ENCODE measurements around the gene MGAT1. TPM values are rescaled to one million over a fixed set of nuclear protein-coding genes. Genes with fewer than 3 reads are reported as not detected.

MGAT1 gene
- total RNA-seq, 1 experiment from 2014 or later, result 93.6 TPM

GRCh38 chr5:180818677-180819341 is 16.2 kb upstream of the MGAT1 start:
- no peak overlapping the region for H3K4me3 Mint-ChIP-seq

GRCh38 chr5:180817893-180818674 is 15.5 kb upstream of the MGAT1 start:
- no peak for TF ChIP-seq E2F5 (CRISPR knock-in tag; IDR thresholded peaks at IDR 0.05)
- no peak for TF ChIP-seq ZNF671 (CRISPR knock-in tag; IDR thresholded peaks at IDR 0.05)
- no peak for TF ChIP-seq ESRRA (CRISPR knock-in tag; IDR thresholded peaks at IDR 0.05; ENCODE audit: borderline replicate concordance)
- TF ChIP-seq EMX1 (CRISPR knock-in tag; IDR thresholded peaks at IDR 0.05), result no peak
- TF ChIP-seq ARID4B (CRISPR knock-in tag; IDR thresholded peaks at IDR 0.05; ENCODE audit: borderline replicate concordance), result no peak
- TF ChIP-seq CBFB (CRISPR knock-in tag; IDR thresholded peaks at IDR 0.05; ENCODE audit: low read depth), result no peak
- TF ChIP-seq NR3C1 (CRISPR knock-in tag; conservative IDR thresholded peaks at IDR 0.05; ENCODE audit: low read depth), result no peak

More at GRCh38 chr5:180818677-180819341, 16.2 kb upstream of the MGAT1 start:
- ATAC-seq, result no peak
- Mint-ChIP-seq H3K27me3 (ENCODE audit: low read depth) (peaks cover 3% of the 10 kb centered on the region; the same call in 1 of the 2 replicates), H3K4me1 (peaks cover 27% of the 10 kb centered on the region), H3K36me3 (no peaks in the 10 kb centered on the region), H3K27ac (no peak overlapping the region), H3K9me3 (no peaks in the 10 kb centered on the region)
- no peak for DNase-seq (ENCODE audit: low spot score)
- POLR2A ChIA-PET, result interaction anchor here (1.2 kb wide), 1 partner anchor 13 kb away, joined by 4 read pairs; no protein-coding TSS in a partner anchor
- CTCF ChIA-PET, result interaction anchor here (0.8 to 0.9 kb wide), 3 partner anchors 29 to 270 kb away, joined by 3 read pairs; no protein-coding TSS in a partner anchor
- peak; percentile 79; the same call in 1 of the 2 replicates for TF ChIP-seq HMGA2 (CRISPR knock-in tag; IDR thresholded peaks at IDR 0.05)
- no peak for TF ChIP-seq ZNF138 (CRISPR knock-in tag; conservative IDR thresholded peaks at IDR 0.05)
- TF ChIP-seq JUN (CRISPR knock-in tag; IDR thresholded peaks at IDR 0.05), result no peak

GRCh38 chr5:180816608-180817534 is 14.3 kb upstream of the MGAT1 start:
- H3K9me3 Mint-ChIP-seq, result no peaks in the 10 kb centered on the region
- POLR2A ChIA-PET, result interaction anchor here (0.6 kb wide), 1 partner anchor 43 kb away, joined by 5 read pairs; no protein-coding TSS in a partner anchor
- peaks cover 34% of the 10 kb centered on the region for H3K4me1 Mint-ChIP-seq
- peak overlapping the region; percentile 50 for H3K27ac Mint-ChIP-seq
- CTCF ChIA-PET, result interaction anchor here (0.7 to 1.2 kb wide), 6 partner anchors 14 to 98 kb away, joined by 3 to 5 read pairs (median 4); no protein-coding TSS in a partner anchor
- DNase-seq (ENCODE audit: low spot score) (no peak), ATAC-seq (peak; percentile 41; the same call in 1 of the 2 replicates)
- peaks cover 3% of the 10 kb centered on the region; the same call in 1 of the 2 replicates for H3K27me3 Mint-ChIP-seq (ENCODE audit: low read depth)
- H3K4me3 Mint-ChIP-seq, result peak overlapping the region; percentile 3; the same call in 1 of the 2 replicates
- no peaks in the 10 kb centered on the region for H3K36me3 Mint-ChIP-seq
- no peak for TF ChIP-seq ZNF219 (CRISPR knock-in tag; IDR thresholded peaks at IDR 0.05; ENCODE audit: borderline replicate concordance)
- TF ChIP-seq STAT6 (CRISPR knock-in tag; conservative IDR thresholded peaks at IDR 0.05; ENCODE audit: low read depth), result no peak
- TF ChIP-seq SP1 (CRISPR knock-in tag; conservative IDR thresholded peaks at IDR 0.05), result 0 out of 2 replicates have a peak, but pooled peaks have one; percentile 22
- TF ChIP-seq OVOL2 (CRISPR knock-in tag; IDR thresholded peaks at IDR 0.05; ENCODE audit: borderline replicate concordance), result no peak
- no peak for TF ChIP-seq CDX4 (CRISPR knock-in tag; IDR thresholded peaks at IDR 0.05; ENCODE audit: borderline replicate concordance)
- TF ChIP-seq HMGA2 (CRISPR knock-in tag; IDR thresholded peaks at IDR 0.05), result no peak
- no peak for TF ChIP-seq MAX (CRISPR knock-in tag; IDR thresholded peaks at IDR 0.05)

More at GRCh38 chr5:180817893-180818674, 15.5 kb upstream of the MGAT1 start:
- no peak for DNase-seq (ENCODE audit: low spot score)
- ATAC-seq, result no peak
- Mint-ChIP-seq H3K27ac (no peak overlapping the region), H3K4me3 (no peak overlapping the region), H3K4me1 (peaks cover 27% of the 10 kb centered on the region), H3K9me3 (no peaks in the 10 kb centered on the region), H3K36me3 (no peaks in the 10 kb centered on the region), H3K27me3 (ENCODE audit: low read depth) (peaks cover 3% of the 10 kb centered on the region; the same call in 1 of the 2 replicates)
- CTCF ChIA-PET, result interaction anchor here (0.8 to 1.1 kb wide), 5 partner anchors 13 to 270 kb away, joined by 3 to 5 read pairs (median 3); no protein-coding TSS in a partner anchor
- POLR2A ChIA-PET, result interaction anchor here (1.2 kb wide), 1 partner anchor 14 kb away, joined by 4 read pairs; no protein-coding TSS in a partner anchor
